HepG2 (cell line): Measurements from ENCODE around the gene STYK1. TPM values are rescaled to one million over a fixed set of nuclear protein-coding genes. Genes with fewer than 3 reads are reported as not detected.

Experiments
- ADNP ChIP-seq: sonication (generic); formaldehyde crosslinking; IDR thresholded peaks from 2 replicates; pipeline ENCODE4 v1.4.0; 2020; ENCODE audit warnings: missing genetic modification reagents
- HNF4G ChIP-seq, 2 experiments: sonication (generic) in 1 of 2; formaldehyde crosslinking in 1 of 2; IDR thresholded peaks; 2 replicates each; pipeline versions ENCODE4 v1.4.0 to v1.6.1; 2011 to 2020; ENCODE audit warnings: borderline replicate concordance in 2 of 2, low read depth in 2 of 2, mild to moderate bottlenecking in 2 of 2, low read length in 1 of 2, missing genetic modification reagents in 1 of 2, moderate library complexity in 1 of 2
- HNRNPK ChIP-seq: fragments of 200-400 bp; formaldehyde crosslinking; IDR thresholded peaks from 2 replicates; pipeline ENCODE4 v1.6.1; 2018; ENCODE audit warnings: low read length, low read depth, moderate library complexity, mild to moderate bottlenecking; ENCODE audit not compliant: poor library complexity, severe bottlenecking
- KMT2B ChIP-seq: IDR thresholded peaks from 2 replicates; pipeline ENCODE4 v1.6.1; 2016; ENCODE audit warnings: missing genetic modification reagents, missing compliant biosample characterization
- MBNL3 ChIP-seq: fragments of 250-450 bp; sonication (Bioruptor Pico); conservative IDR thresholded peaks from 2 replicates; pipeline ENCODE4 v1.8.0; 2022; ENCODE audit warnings: mild to moderate bottlenecking, inconsistent platforms
- MTA1 ChIP-seq: sonication (generic); formaldehyde crosslinking; IDR thresholded peaks from 2 replicates; pipeline ENCODE4 v1.4.0; 2020; ENCODE audit warnings: missing genetic modification reagents, mild to moderate bottlenecking, borderline replicate concordance
- MXD3 ChIP-seq: IDR thresholded peaks from 2 replicates; pipeline ENCODE4 v1.6.1; 2016; ENCODE audit warnings: mild to moderate bottlenecking, missing biosample characterization, missing genetic modification reagents
- NFE2 ChIP-seq: sonication (generic); formaldehyde crosslinking; IDR thresholded peaks from 2 replicates; pipeline ENCODE4 v1.4.0; 2020; ENCODE audit warnings: missing genetic modification reagents
- POGZ ChIP-seq: sonication (generic); formaldehyde crosslinking; IDR thresholded peaks from 2 replicates; pipeline ENCODE4 v1.4.0; 2020; ENCODE audit warnings: mild to moderate bottlenecking, missing genetic modification reagents
- ZBED4 ChIP-seq: sonication (generic); formaldehyde crosslinking; IDR thresholded peaks from 2 replicates; pipeline ENCODE4 v1.4.0; 2020; ENCODE audit warnings: missing genetic modification reagents, borderline replicate concordance
- ZFX ChIP-seq: sonication (generic); formaldehyde crosslinking; IDR thresholded peaks from 2 replicates; pipeline ENCODE4 v1.4.0; 2020; ENCODE audit warnings: mild to moderate bottlenecking, low read depth, missing genetic modification reagents, moderate library complexity
- ZNF343 ChIP-seq: sonication (generic); formaldehyde crosslinking; IDR thresholded peaks from 2 replicates; pipeline ENCODE4 v1.4.0; 2020; ENCODE audit warnings: mild to moderate bottlenecking, missing genetic modification reagents
- ZNF451 ChIP-seq: sonication (generic); formaldehyde crosslinking; IDR thresholded peaks from 2 replicates; pipeline ENCODE4 v1.5.0; 2020; ENCODE audit warnings: mild to moderate bottlenecking, missing genetic modification reagents
- polyA plus RNA-seq, 8 experiments: library from polyadenylated mRNA; depleted of rRNA in 3 of 8; stranded (reverse) in 7 of 8; unstranded in 1 of 8; fragments of >200 nt; fragmentation: Illumina TruSeq in 4 of 8; extraction: Trizol in 4 of 8; gene quantifications; 2 replicates each; pipeline versions ENCODE4 v1.2.1 to v1.2.3, GENCODE V29; 2011 to 2016; ENCODE audit warnings: low read depth in 4 of 8, missing spikeins in 1 of 8, mixed read lengths in 1 of 8; ENCODE audit not compliant: insufficient read depth in 1 of 8
- total RNA-seq, 5 experiments: library from RNA; depleted of rRNA; stranded (reverse); fragments of >200 nt; fragmentation: Illumina TruSeq; extraction: Trizol; gene quantifications; 2 replicates each; pipeline ENCODE4 v1.2.3, GENCODE V29; 2016; ENCODE audit warnings: low read depth in 1 of 5
- TF ChIP-seq, protein P1 (sequence below): sonication (generic); formaldehyde crosslinking; IDR thresholded peaks from 2 replicates; pipeline ENCODE4 v1.8.0; 2022; ENCODE audit warnings: mild to moderate bottlenecking, missing genetic modification reagents; ENCODE audit not compliant: insufficient replicate concordance
- TF ChIP-seq, protein P2 (sequence below): sonication (generic); formaldehyde crosslinking; IDR thresholded peaks from 2 replicates; pipeline ENCODE4 v1.9.0; 2021; ENCODE audit warnings: missing genetic modification reagents, mild to moderate bottlenecking, borderline replicate concordance
- TF ChIP-seq, protein P3 (sequence below): IDR thresholded peaks from 2 replicates; pipeline ENCODE4 v1.6.1; 2016; ENCODE audit warnings: mild to moderate bottlenecking
- TF ChIP-seq, protein P4 (sequence below): sonication (generic); formaldehyde crosslinking; IDR thresholded peaks from 2 replicates; pipeline ENCODE4 v1.4.0; 2020; ENCODE audit warnings: low read depth, mild to moderate bottlenecking, missing genetic modification reagents

The STYK1 gene
- total and polyA plus RNA-seq, 2 of the 13 experiments (the other 11 are each of a cell fraction or from before 2014, with no cell fraction given), result not detected

GRCh38 chr12:10613349-10614055 is 60.4 kb downstream of the STYK1 start, which contains the start of gene MAGOHB (continued):
- TF ChIP-seq ZFX (CRISPR knock-in tag) (peak; percentile 89), ZNF451 (CRISPR knock-in tag) (0 out of 2 replicates have a peak, but pooled peaks have one; percentile 68), NFE2 (no peak), POGZ (peak; percentile 99), HNRNPK (no peak), MBNL3 (no peak), MXD3 (CRISPR knock-in tag) (peak; percentile 84), ZNF343 (0 out of 2 replicates have a peak, but pooled peaks have one; percentile 71), ZBED4 (CRISPR knock-in tag) (0 out of 2 replicates have a peak, but pooled peaks have one; percentile 22), KMT2B (CRISPR knock-in tag) (peak; percentile 100), MTA1 (CRISPR knock-in tag) (peak; percentile 79; the same call in 1 of the 2 replicates), HNF4G (IDR thresholded peaks at IDR 0.05; ENCODE audit: borderline replicate concordance, low read depth, low read length) (no peak), HNF4G (CRISPR knock-in tag; IDR thresholded peaks at IDR 0.05; ENCODE audit: borderline replicate concordance, low read depth) (peak; percentile 19; the same call in 1 of the 2 replicates), ADNP (CRISPR knock-in tag) (no peak)
- TF ChIP-seq, protein P1, sequence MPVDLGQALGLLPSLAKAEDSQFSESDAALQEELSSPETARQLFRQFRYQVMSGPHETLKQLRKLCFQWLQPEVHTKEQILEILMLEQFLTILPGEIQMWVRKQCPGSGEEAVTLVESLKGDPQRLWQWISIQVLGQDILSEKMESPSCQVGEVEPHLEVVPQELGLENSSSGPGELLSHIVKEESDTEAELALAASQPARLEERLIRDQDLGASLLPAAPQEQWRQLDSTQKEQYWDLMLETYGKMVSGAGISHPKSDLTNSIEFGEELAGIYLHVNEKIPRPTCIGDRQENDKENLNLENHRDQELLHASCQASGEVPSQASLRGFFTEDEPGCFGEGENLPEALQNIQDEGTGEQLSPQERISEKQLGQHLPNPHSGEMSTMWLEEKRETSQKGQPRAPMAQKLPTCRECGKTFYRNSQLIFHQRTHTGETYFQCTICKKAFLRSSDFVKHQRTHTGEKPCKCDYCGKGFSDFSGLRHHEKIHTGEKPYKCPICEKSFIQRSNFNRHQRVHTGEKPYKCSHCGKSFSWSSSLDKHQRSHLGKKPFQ (CRISPR knock-in tag), result no peak
- TF ChIP-seq, protein P2, sequence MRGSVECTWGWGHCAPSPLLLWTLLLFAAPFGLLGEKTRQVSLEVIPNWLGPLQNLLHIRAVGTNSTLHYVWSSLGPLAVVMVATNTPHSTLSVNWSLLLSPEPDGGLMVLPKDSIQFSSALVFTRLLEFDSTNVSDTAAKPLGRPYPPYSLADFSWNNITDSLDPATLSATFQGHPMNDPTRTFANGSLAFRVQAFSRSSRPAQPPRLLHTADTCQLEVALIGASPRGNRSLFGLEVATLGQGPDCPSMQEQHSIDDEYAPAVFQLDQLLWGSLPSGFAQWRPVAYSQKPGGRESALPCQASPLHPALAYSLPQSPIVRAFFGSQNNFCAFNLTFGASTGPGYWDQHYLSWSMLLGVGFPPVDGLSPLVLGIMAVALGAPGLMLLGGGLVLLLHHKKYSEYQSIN (CRISPR knock-in tag), result no peak
- TF ChIP-seq, protein P3, sequence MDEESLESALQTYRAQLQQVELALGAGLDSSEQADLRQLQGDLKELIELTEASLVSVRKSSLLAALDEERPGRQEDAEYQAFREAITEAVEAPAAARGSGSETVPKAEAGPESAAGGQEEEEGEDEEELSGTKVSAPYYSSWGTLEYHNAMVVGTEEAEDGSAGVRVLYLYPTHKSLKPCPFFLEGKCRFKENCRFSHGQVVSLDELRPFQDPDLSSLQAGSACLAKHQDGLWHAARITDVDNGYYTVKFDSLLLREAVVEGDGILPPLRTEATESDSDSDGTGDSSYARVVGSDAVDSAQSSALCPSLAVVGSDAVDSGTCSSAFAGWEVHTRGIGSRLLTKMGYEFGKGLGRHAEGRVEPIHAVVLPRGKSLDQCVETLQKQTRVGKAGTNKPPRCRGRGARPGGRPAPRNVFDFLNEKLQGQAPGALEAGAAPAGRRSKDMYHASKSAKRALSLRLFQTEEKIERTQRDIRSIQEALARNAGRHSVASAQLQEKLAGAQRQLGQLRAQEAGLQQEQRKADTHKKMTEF, result peak; percentile 80; the same call in 1 of the 2 replicates
- TF ChIP-seq, protein P4, sequence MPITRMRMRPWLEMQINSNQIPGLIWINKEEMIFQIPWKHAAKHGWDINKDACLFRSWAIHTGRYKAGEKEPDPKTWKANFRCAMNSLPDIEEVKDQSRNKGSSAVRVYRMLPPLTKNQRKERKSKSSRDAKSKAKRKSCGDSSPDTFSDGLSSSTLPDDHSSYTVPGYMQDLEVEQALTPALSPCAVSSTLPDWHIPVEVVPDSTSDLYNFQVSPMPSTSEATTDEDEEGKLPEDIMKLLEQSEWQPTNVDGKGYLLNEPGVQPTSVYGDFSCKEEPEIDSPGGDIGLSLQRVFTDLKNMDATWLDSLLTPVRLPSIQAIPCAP, result no peak
